Activated CD4-positive, alpha-beta T cell treated with anti-CD3 and anti-CD28 coated beads for 24 hours (primary cell): ENCODE results near the gene HTT.

Experiments
- DNase-seq, 2 donors: peaks; one replicate each; pipeline ENCODE4 v3.0.0-alpha.2; 2020; ENCODE audit warnings: low read depth in 2 of 2

The HTT gene

DNA sequence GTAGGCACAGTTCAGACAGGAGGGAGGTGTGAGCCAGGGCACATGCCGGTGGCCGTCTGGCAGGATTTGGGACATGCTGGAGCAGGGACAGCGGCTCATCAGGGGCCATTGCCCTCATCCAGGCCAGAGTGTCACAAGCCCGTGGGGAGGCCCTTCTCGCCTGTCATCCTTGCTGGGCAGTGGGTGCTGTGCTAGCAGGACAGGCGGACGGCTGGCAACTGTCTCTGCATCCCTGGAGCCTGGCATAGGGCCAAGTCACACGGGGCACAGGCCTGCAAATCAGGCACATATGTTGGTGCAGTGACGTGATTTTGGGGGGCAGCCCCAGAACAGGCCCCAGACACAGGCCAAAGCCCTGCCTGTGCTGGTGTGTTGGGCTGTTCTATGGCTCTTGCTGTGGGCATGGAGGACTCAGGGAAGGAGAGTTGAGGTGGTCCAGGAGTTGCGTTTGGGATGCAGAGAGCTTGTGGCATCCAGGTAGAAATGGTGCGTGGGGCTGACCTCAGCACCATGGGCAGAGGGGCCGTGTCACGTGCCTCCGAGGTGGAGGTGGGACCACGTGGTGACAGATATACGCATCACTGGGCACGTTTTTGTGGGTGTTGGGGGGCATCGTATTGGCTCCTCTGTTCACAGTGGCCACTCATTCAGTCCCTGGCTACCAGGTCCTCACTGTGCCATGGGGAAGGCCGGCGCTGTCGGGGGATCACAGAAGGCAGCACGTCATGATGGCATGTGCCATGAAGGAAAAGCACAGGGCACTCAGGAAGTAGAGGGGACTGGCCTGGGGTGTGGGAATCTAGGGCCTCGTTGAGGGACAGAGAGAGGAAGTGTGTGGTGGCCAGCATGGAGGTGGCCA, 159.9 kb downstream of the HTT start:
- no peak for DNase-seq

DNA sequence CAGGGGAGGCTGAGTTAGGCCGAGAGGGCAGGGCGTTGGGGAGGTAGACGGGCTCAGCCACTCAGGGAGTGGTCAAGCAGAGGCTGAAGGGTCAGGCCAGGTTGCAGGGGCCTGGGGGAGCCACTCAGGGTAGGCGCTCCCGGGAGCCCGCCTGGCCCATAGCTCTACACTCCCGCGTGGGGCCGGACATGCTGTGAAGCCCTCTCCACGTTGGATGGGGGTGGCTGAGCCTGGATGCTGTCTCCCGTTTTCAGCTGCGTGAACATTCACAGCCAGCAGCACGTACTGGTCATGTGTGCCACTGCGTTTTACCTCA, 160.5 kb downstream of the HTT start:
- no peak for DNase-seq

- DNase-seq = no peak
These were observed 161.1 kb downstream of the HTT start for GRCh38 chr4:3235581-3235980.

DNA sequence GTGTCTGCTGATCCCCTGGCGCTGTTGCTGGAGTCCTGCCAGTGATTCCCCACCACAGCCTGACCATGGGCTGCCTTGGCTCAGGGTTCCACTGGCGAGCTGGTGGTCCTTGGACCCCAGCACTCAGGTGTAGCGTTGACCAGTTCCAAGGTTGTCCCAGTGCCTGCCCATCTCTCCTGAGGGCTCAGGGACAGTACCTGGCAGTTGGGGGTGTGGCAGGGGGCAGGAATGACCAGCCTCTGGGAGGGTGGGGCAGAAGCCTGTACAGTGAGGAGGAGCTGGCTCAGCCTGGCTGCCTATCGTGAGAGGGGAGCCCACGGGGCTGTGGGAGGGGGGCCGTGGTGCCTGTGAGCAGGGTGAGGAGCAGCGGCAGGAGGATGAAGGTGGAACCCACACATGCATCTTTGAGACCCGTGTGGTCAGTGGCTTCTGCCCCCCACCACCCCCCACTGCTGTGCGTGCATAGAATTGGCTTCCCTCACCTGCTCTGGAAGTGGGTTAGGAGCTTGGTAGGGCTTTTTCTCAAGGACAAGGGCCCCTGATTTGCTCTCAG, 161.9 kb downstream of the HTT start:
- DNase-seq = no peak

DNA sequence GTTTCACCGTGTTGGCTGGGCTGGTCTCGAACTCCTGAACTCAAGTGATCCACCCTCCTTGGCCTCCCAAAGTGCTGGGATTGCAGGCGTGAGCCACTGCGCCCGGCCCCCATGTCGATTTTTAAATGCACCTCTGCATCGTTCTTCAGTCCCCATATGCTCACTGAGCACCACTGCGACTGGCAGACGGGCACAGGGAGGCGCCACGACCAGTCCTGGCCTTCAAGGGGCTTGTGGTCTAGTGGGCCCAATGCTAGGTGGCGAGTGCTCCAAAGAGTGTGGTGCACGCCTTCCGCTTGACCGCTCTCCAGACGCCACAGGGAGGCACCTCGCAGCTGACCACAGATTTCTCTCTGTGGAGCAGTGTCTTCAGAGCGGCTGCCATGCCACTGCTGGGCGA, 162.8 kb downstream of the HTT start:
- DNase-seq = no peak

- no peak for DNase-seq
These were observed 163.5 kb downstream of the HTT start for GRCh38 chr4:3237712-3238560.

DNA sequence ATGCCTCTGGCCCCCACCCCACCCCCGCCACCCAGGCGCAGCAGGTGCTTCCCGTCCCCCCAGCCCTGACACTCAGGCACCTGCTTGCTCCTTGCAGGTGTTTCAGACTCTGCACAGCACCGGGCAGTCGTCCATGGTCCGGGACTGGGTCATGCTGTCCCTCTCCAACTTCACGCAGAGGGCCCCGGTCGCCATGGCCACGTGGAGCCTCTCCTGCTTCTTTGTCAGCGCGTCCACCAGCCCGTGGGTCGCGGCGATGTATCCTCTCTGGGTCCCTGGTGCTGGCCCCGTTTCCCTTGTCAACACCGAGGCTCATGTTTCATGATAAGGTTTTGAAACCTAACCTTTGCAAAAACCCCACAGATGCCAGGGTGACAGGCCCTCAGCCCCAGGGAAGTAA, 164.2 kb downstream of the HTT start:
- no peak for DNase-seq

- no peak for DNase-seq
These were observed 164.8 kb downstream of the HTT start for GRCh38 chr4:3239303-3239702.

- DNase-seq = no peak
These were observed 165.8 kb downstream of the HTT start for GRCh38 chr4:3239998-3240920.

GRCh38 chr4:3240936-3241522, 166.5 kb downstream of the HTT start:
- no peak for DNase-seq

- no peak for DNase-seq
These were observed 167.5 kb downstream of the HTT start for GRCh38 chr4:3241898-3242524.

DNA sequence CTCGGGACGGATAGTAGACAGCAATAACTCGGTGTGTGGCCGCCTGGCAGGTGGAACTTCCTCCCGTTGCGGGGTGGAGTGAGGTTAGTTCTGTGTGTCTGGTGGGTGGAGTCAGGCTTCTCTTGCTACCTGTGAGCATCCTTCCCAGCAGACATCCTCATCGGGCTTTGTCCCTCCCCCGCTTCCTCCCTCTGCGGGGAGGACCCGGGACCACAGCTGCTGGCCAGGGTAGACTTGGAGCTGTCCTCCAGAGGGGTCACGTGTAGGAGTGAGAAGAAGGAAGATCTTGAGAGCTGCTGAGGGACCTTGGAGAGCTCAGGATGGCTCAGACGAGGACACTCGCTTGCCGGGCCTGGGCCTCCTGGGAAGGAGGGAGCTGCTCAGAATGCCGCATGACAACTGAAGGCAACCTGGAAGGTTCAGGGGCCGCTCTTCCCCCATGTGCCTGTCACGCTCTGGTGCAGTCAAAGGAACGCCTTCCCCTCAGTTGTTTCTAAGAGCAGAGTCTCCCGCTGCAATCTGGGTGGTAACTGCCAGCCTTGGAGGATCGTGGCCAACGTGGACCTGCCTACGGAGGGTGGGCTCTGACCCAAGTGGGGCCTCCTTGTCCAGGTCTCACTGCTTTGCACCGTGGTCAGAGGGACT, 168.8 kb downstream of the HTT start:
- DNase-seq = no peak

- no peak for DNase-seq
These were observed 169.5 kb downstream of the HTT start for GRCh38 chr4:3244002-3244401.

- DNase-seq = no peak
These were observed 170.3 kb downstream of the HTT start for GRCh38 chr4:3244747-3245146.

- DNase-seq = no peak
These were observed 171.2 kb downstream of the HTT start for GRCh38 chr4:3245676-3246075.

GRCh38 chr4:3246458-3247398, 172.2 kb downstream of the HTT start:
- no peak for DNase-seq

DNA sequence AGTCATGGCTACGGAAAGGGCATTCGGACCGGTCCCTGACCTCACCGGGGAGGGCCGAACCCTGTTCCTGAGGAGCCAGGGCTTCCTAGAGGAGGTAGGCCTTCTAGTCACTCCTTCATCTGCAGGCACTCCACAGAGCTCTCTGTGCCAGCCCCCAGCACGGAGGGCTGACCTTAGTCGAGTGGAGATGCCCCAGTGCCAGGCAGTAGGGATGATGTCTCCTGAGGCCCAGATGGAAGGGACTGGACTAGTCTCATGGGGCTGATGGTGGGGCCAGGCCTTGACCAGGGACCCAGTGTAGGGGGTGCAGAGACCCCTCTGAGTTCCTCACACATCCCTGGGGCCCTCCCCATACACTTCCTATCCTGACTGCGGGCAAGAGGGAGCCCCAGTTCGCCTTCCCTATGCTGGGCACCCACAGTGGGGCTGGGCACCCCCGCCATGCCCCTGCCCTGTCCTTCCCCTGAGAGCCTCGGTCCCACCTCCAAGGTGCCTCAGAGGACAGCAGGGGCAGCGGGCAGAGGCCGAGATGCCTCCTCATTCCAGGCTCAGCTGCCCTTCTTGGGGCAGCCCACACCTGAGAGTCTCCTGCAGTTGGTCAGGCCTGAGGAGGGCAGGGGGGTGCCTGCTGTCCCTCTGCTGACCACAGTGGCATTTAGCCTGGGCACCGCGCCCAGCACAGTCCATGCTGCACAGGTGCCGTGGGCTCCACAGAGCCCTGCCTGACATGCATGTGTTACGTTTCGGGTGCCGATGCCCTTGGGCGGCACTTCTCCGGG, 173.1 kb downstream of the HTT start:
- no peak for DNase-seq

GRCh38 chr4:3248178-3248480, 173.6 kb downstream of the HTT start:
- DNase-seq = no peak
